ENCODE measurements around the gene RELL2.

Gene RELL2

DNA sequence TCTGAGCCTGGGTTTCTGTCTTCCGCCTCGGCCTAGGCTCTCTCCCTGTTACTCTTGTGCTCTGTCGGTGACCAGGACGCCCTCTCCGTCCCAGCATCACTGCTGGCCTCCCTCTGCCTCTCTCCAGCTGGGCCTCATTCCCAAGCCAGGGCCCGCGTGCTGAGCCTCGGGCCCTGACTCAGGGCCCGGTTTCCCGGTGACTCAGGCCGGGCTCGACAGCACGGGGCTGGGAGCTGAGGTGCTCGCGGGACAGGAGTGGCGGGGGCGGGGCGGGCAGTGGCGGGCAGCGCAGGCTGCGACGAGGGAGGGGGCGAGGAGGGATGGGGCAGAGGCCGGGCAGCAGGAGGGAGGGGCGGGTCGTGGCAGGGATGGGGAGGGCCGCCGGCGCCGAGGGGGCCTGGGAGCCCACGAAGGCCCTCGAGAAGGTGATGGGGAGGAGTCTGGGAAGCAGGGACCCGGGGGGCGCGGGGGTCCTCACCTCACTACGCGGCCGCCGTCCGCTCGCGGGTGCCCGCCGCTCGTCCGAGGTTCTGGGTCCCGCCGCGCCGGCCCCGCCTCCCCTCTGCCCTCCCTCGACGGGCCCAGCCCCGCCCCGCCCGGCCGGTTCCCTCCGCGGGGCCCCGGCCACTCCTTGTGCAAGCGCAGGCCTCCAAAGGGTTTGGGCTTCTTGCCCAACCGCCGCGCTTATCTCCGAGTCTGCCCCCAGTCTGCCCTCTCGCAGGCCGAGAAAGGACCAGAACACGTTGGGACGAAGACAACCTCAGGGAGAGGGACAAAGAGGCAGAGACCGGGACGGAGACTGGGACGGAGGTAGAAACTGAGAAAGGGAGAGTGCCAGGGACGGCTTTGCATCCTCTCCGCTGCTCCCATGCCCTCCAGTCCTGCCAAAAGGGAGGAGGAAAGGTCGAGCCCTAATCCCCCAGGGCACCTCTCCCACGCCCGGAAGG, 45.2 kb downstream of the RELL2 start, which contains the start of gene ARAP3:
Gene ARAP3 (minus strand): TSS at position 536 of the 947 bp plus-strand sequence. CDS start 1,744 bp downstream, outside the sequence.
- no peak for DNase-seq (ENCODE audit: extremely low spot score)
- CTCF ChIA-PET: interaction anchor here (1.3 to 5.0 kb wide), 4 partner anchors 10 to 21 kb away, joined by 3 to 38 read pairs (median 10); no protein-coding TSS in a partner anchor
- POLR2A ChIA-PET: no interaction called here
- TF ChIP-seq, protein P1, sequence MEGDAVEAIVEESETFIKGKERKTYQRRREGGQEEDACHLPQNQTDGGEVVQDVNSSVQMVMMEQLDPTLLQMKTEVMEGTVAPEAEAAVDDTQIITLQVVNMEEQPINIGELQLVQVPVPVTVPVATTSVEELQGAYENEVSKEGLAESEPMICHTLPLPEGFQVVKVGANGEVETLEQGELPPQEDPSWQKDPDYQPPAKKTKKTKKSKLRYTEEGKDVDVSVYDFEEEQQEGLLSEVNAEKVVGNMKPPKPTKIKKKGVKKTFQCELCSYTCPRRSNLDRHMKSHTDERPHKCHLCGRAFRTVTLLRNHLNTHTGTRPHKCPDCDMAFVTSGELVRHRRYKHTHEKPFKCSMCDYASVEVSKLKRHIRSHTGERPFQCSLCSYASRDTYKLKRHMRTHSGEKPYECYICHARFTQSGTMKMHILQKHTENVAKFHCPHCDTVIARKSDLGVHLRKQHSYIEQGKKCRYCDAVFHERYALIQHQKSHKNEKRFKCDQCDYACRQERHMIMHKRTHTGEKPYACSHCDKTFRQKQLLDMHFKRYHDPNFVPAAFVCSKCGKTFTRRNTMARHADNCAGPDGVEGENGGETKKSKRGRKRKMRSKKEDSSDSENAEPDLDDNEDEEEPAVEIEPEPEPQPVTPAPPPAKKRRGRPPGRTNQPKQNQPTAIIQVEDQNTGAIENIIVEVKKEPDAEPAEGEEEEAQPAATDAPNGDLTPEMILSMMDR (IDR thresholded peaks at IDR 0.05; ENCODE audit: control extremely low read depth, extremely low read depth, low read depth, missing control alignments): no peak

DNA sequence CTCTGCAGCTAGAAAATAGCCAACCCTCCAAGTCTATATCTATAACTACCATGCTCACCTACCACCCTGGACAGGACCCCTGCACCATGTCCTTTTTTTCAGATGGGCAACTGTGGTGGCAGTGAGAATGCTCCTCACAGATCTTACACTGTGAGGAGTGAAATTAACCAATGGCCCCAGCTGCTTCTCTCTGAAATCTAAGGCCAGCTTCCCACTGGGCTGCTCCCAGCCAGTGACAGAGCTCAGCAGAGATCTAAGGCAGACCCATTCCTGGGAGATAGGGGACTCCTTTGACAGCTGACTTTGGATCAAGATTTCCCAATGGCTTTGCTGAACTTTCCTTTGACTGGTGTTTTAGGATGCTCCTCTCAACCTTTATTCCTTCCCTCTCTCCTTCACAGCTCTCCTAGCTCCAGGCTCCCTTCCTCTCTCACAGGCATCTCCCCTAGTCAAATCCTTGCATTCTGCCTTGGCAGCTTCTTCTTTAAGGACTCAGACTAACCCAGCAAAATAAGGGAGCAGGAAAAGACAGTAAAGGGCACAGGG, 46.9 kb downstream of the RELL2 start:
- DNase-seq (ENCODE audit: extremely low spot score): no peak
- POLR2A ChIA-PET: no interaction called here
- TF ChIP-seq, protein P1 (IDR thresholded peaks at IDR 0.05; ENCODE audit: control extremely low read depth, extremely low read depth, low read depth, missing control alignments): no peak
- CTCF ChIA-PET: interaction anchor here (0.9 to 5.0 kb wide), 8 partner anchors 8 to 278 kb away, joined by 3 to 38 read pairs (median 4); no protein-coding TSS in a partner anchor

- TF ChIP-seq, protein P1 (IDR thresholded peaks at IDR 0.05; ENCODE audit: control extremely low read depth, extremely low read depth, low read depth, missing control alignments): no peak
- CTCF ChIA-PET: interaction anchor here (1.4 to 1.5 kb wide), 2 partner anchors 16 to 275 kb away, joined by 3 to 6 read pairs; no protein-coding TSS in a partner anchor
- DNase-seq (ENCODE audit: extremely low spot score): no peak
- POLR2A ChIA-PET: no interaction called here
These were observed 48.8 kb downstream of the RELL2 start for GRCh38 chr5:141685591-141685990.

DNA sequence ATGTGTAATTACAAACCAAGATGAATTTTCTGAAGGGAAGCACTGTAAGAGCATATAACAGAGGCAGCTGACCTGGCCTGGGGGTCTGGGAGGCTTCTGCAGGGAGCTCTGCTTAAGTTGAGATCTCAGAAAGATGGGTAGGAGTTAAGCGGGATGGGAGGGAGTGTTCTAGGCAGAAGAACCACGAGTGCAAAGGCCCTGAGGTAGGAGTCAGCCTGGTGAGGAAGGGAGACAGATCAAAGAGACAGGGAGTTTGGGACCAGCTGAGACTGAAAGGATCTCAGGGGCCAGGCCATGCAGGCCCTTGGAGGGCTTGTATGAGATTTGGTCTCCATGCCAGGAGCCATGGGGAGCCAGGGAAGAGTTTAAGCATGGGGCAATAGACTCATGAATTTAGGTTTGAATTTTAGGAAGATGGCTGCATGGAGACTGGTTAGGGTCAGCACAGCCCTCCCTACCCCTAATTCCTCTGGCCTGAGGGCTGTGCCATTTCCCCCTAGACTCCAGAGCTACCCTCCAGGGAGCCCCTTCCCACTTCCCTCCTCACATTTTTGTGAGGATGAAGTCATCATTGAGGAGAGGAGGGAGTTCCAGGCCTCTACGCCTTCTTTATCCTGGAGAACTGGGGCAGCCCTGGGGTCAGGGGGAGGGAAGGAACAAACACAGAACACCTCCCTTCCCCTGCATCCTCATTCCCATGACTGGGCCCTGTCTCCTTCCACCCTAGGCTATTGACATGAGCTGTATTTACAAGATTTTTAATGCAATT, 50.0 kb downstream of the RELL2 start:
- ChIA-PET POLR2A (no interaction called here), CTCF (interaction anchor here (1.0 to 2.2 kb wide), 4 partner anchors 10 to 193 kb away, joined by 3 to 6 read pairs (median 4); no protein-coding TSS in a partner anchor)
- no peak for DNase-seq (ENCODE audit: extremely low spot score)
- TF ChIP-seq, protein P1 (IDR thresholded peaks at IDR 0.05; ENCODE audit: control extremely low read depth, extremely low read depth, low read depth, missing control alignments): no peak
